Left hindlimb (tissue), 1 donor: ENCODE results near the gene CCR2.
"Not testable (repeated sequence)": the region's sequence is repeated elsewhere in the genome, so short reads cannot be mapped to it uniquely, and the experiment has no call there.

ENCODE experiments used
- DNase-seq: peaks from one replicate; pipeline ENCODE4 v3.0.0-alpha.2; 2018

The CCR2 gene

DNA sequence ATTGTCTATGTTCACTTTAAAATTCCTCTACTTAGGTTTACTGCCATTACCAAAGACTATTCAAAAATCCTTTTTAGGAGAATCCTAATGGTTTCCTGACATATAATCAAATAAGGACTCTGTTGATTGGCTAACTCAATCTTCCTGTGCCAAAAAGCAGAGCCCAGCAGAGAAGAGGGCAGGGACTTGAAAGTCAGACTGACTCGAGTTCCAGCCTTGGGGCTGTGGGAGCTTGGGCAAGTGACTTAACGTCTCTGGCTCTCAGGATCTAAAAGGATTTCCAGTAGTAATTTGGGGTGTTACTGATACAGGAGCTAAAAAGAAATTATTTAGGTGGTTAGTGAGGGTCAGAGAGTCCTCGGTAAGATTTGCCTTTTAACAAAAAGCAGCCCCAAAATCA lies 27.7 kb downstream of the CCR2 start:
- DNase-seq, result no peak

GRCh38 chr3:46383211-46383950 lies 29.5 kb downstream of the CCR2 start:
- no peak for DNase-seq

DNA sequence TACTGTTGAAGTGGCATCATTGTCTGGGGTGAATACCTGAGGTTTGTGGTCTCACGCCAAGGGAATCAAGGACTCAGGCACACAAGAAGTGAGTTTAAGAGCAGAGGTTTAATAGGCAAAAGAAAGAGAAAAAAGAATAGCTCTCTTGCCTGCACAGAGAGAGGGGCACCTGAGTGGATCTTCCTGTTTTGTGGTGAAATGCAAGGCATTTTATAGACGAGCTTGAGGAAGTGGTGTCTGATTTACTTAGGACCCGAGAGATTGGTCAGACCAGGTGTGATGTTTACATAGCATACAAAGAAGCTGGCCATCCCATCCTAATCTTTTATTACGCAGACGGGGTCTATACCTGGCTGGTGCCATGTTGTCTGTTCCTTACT lies 30.0 kb downstream of the CCR2 start:
- no peak for DNase-seq

DNA sequence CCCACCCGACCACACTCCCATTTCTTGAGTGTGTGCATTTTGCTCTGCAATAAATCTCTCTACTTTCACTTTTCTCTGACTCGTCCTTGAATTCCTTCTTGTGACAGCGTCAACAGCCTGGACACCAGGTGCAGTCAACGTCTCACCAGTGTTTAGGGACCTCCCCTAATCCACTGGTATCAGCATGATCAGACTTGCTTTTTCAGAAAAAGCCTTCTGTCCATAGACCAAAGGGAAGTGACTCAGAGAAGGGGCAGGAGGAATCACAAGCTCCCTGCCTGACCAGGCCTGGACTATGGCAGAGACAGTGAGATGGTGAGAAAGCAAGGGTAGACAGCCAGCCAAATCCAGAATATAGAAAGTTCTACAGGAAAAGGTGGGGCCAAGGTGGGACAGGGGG lies 32.3 kb downstream of the CCR2 start:
- DNase-seq, result no peak

- not testable (repeated sequence) for DNase-seq
Measured at GRCh38 chr3:46388847-46389246, 34.9 kb downstream of the CCR2 start.

DNA sequence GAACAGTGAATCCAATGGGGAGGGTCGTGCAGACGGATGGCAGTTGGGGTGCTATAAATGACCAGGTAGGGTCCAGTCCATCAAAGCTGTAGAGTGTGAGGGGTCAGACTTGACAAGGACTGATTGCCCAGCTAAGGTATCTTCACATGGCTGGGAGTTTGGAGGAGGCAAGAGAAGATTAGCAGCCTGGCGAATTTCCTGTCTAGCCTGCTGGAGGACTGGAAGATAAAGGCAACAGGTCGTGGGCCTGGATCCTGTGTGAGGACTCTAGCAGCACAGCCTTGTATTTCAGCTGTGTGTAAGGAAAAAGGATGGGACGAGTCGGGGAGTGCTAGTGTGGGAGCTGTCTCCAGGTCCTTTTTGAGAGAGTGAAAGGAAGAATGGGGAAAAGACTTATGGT lies 35.4 kb downstream of the CCR2 start:
- no peak for DNase-seq

DNA sequence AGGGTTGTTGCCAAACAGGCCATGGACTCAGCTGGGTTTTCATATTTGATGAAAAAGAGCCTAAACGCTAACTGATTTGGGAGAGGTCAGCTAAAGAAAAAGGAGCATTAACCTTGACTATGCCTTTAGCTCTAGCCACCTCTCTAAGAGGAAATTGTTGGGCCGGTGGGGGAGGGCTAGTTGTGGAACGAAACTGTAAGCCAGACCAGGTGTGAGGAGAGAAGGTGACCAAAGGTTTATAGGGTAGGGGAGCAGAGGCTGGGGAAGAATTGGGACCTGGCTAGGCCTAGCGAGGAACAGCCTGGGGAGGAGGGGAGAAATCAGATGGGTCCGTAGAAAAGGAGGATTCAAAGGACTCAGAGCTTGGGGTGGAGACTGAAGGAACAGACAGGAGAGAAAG lies 37.6 kb downstream of the CCR2 start:
- not testable (repeated sequence) for DNase-seq

DNA sequence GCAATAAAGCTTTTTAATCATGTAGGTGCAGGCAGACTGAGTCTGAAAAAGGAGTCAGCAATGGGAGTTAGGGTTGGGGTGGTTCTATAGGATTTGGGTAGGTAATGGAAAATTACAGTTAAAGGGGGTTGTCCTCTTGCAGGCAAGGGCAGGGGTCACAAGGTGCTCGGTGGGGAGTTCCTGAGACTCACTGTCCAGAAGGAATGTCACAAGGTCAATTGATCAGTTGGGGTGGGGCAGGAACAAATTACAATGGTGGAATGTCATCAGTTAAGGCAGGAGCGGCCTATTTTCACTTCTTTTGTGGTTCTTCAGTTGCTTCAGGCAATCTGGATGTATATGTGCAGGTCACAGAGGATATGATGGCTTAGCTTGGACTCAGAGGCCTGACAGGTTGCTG lies 39.1 kb downstream of the CCR2 start:
- DNase-seq, result no peak

GRCh38 chr3:46393554-46394434 lies 39.9 kb downstream of the CCR2 start:
- DNase-seq, result no peak

DNA sequence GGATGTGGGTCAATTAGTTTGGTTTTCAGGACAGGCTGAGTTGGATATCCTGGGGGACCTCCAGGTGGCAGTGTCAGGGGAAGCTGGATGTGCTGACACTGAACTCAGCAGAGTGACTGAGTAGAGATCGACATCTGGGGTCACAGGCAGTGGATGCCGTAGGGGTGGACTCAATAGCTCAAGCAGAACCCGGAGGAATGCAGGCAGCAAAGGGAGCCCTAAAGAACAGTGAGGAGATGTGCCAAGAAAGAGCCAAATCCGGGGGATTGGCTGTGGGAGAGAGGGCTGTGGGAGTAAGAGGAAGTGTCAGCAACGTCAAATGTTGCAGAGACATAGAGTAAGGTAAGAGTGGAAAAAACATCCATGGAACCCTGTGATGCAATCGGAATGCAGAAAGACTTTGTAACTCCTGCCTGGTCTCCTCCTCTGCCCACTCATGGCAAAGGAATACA lies 41.3 kb downstream of the CCR2 start:
- no peak for DNase-seq

DNA sequence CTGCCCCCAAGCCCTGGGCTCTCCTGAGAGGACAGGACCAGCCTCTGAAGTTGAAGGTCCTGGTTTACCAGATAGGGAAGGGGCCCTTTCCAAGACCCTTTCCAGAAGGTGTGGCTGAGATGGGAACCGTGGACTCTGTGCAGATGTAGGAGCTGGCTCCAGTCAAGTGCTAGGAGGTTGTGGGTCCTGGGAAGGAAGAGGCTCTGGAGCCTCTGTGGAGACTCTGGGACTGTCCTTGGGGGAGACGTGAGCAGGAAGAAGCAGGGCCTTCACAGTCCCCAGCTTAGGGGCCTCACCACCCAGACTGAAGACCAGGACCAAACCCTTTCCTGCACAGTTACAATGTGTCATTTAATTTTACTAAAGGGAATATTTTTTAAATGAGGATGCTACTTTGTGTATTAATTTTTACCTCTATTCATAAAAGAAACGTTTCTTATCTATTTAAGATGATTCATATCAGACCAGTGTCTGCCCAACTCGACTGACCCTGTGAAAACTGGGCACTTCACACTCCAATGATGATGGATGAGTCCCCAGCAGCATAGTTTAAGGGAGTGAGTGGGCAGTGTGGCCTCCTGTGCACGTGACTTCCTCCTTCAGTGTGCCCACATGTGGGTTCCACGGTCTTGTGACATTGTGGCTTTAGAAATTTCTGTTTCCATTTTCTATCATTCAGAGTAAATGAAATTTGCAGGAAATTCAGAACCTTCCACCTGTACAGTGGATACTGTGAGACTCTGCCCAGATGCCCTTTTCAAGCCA lies 42.0 kb downstream of the CCR2 start:
- no peak for DNase-seq

DNA sequence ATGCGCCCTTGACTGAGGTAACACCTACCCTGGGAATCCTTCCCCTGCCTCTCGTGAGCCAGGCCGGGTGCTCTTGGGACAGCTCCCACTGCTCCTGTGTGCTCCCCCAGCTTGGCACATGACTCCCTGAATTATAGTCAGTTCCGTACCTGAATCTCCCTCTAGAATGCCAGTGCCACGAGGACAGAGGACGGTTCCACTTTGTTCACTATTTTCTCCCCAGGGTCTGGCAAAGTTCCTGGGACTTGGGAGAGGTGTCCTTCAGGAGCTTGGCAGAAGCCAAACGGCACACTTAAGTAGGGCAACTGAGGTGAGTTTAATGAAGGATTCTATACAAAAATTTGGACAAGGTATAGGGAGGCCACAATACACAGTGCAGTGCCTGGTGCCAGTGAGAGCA lies 43.2 kb downstream of the CCR2 start:
- no peak for DNase-seq

GRCh38 chr3:46398186-46398955 lies 44.5 kb downstream of the CCR2 start:
- DNase-seq, result no peak

DNA sequence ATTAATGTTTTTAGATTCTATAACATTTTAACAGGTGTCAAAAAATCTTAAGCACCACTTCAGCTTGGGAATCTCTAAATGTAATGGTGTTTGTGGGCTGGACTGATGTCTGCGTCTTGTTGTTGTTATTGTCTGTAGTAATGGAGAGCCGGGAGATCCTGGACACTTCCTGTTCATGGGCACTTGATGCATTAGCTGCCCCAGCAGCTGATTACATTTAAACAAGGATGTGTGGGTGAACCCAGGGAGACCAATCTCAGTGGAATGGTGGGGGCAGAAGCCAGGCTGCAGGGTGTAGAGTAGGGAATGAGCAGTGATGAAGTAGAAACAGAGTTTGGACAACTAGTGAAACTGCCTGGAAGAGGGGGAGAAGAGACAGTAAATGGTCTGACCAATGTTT lies 45.2 kb downstream of the CCR2 start:
- DNase-seq, result no peak

DNA sequence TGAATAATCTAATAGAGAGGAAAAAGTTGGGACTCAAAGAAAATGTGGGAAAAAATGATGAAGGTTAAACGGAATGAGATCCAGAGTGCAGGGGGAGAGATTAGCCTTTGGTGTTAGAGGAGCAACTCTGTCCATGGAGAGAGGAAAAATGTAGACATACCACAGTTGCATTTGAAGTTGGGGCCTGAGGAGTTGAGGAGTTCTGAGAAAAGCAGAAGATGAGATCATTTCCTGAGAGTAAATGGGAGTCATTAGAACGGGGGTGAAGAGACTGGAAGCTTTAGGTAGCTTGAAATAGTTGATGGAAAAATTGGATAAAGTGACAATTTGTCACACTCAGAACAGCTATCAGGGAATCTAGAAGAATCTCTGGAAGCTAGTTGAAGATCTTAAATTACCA lies 45.6 kb downstream of the CCR2 start:
- no peak for DNase-seq

- DNase-seq, result no peak
Measured at GRCh38 chr3:46400000-46400734, 46.3 kb downstream of the CCR2 start.

DNA sequence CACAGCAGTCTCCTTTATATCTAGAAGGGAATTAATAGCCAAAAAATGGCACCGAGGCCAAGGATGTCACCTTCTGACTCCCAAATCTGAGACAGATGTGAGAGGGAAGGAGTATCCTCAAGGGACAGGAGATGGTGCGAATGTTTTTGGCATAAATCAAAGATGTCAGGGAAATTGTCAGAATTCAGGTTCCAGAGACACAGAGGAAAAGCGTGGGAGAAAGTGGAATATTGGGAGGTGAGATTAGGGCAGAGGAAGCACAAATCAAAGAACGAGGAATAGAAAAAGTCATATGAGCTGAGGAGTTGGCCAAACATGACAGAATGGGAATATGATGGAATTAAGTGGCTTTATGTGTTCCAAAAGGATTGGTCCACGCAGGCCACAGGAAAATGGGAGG lies 46.9 kb downstream of the CCR2 start:
- no peak for DNase-seq

DNA sequence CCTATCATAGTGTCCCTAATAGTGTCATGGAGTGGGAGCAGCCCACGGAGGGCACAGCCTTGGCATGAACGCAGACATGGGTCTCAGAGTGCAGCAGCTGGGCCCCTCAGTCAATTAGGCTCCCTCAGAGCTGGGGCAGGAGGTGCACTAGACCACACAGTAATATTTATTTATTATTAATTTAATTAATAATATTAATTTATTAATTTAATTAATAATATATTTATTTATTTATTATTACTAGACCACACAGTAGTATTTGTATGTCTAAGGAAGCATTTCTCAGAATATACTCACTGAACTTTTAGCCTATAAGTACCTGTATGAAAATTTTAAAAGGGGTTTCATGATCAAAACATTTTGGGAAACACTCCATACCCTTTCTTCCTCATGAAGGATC lies 47.7 kb downstream of the CCR2 start:
- no peak for DNase-seq

- DNase-seq, result not testable (repeated sequence)
Measured at GRCh38 chr3:46402902-46403301, 49.0 kb downstream of the CCR2 start.

DNA sequence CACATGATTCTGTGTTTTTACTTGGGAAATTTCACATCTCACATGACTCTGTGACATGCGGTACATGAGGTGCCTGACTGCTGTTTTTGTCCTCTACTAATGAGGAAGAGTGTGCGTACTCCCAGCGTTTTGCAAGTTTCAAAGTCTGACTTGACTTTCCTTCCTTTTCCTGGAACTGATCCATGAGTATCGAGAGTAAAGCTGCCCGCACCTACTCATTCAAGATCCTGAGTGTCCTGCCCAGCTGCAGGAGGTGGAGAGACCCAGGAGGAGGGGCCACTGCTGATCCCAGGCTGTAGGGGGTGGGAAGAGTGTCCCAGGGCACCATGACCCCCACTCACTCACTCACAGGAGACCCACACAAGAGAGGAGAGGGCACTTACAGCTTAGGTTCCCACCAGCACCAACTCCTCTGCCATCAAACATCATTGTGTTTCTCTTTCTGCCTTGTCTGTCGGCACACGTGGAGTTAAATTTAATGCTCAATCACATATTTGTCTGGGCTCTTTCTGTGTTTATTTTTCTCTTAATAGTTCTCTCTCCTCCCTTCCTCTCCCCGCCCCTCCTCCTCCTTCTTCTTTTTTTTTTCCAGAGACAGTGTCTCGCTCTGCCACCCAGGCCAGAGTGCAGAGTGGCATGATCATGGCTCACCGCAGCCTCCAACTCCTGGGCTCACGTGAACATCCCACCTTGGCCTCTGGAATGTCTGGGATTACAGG lies 51.5 kb downstream of the CCR2 start:
- no peak for DNase-seq

- DNase-seq, result no peak
Measured at GRCh38 chr3:46406443-46406787, 52.5 kb downstream of the CCR2 start.
